SKM-1 (cell line): ENCODE results near the gene COQ8A.
"Not testable (repeated sequence)": the region's sequence is repeated elsewhere in the genome, so short reads cannot be mapped to it uniquely, and the experiment has no call there.

Experiments used
- DNase-seq: peaks from one replicate; lab custom pipeline; 2025; ENCODE audit not compliant: unreplicated experiment; lab: John Stamatoyannopoulos, UW

The COQ8A gene

GRCh38 chr1:226983247-226983991 lies 43.3 kb downstream of the COQ8A start:
- DNase-seq = no peak

- no peak for DNase-seq
These were observed 43.9 kb downstream of the COQ8A start for GRCh38 chr1:226983992-226984364.

- no peak for DNase-seq
These were observed 44.6 kb downstream of the COQ8A start for GRCh38 chr1:226984521-226985238.

- no peak for DNase-seq
These were observed 45.2 kb downstream of the COQ8A start for GRCh38 chr1:226985239-226985838.

GRCh38 chr1:226985839-226986463 lies 45.9 kb downstream of the COQ8A start:
- DNase-seq = no peak

- DNase-seq = no peak
These were observed 46.5 kb downstream of the COQ8A start for GRCh38 chr1:226986496-226987178.

- no peak for DNase-seq
These were observed 47.1 kb downstream of the COQ8A start for GRCh38 chr1:226987179-226987536.

- no peak for DNase-seq
These were observed 47.7 kb downstream of the COQ8A start for GRCh38 chr1:226987623-226988333.

- no peak for DNase-seq
These were observed 48.2 kb downstream of the COQ8A start for GRCh38 chr1:226988334-226988666.

GRCh38 chr1:226989085-226989920 lies 49.2 kb downstream of the COQ8A start:
- no peak for DNase-seq

- no peak for DNase-seq
These were observed 50.1 kb downstream of the COQ8A start for GRCh38 chr1:226990133-226990716.

GRCh38 chr1:226991920-226992319 lies 51.8 kb downstream of the COQ8A start:
- no peak for DNase-seq

GRCh38 chr1:226993814-226994585 lies 53.9 kb downstream of the COQ8A start:
- DNase-seq = no peak

- DNase-seq = no peak
These were observed 54.7 kb downstream of the COQ8A start for GRCh38 chr1:226994586-226995364.

GRCh38 chr1:226995365-226996332 lies 55.6 kb downstream of the COQ8A start:
- no peak for DNase-seq

GRCh38 chr1:226999579-226999978 lies 59.5 kb downstream of the COQ8A start:
- not testable (repeated sequence) for DNase-seq

- peak; percentile 37 for DNase-seq
These were observed 62.5 kb downstream of the COQ8A start for GRCh38 chr1:227002531-227003049.
